ENCODE measurements around the gene SCNM1.
"Not testable (repeated sequence)": the region's sequence is repeated elsewhere in the genome, so short reads cannot be mapped to it uniquely, and the experiment has no call there.

The SCNM1 gene

DNA sequence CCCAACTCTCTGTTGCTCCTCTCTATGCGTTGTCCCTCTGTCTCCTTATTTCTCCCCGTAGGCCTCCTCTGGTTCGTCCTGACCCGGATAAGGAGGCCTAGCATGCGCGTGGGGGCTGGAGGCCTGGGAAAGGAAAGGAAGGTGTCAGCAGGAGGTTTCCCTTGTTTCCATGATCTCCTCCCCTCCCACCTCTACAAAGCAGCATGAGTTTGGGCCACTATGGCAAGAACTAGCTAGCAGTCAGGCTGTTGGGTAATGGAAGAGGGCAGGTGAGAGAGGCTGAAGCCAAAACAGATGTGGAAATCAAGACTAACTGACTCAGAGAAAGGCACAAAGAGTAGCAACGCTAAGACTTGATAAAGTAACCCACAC, 18.8 kb upstream of the SCNM1 start:
- DNase-seq: no peak

DNA sequence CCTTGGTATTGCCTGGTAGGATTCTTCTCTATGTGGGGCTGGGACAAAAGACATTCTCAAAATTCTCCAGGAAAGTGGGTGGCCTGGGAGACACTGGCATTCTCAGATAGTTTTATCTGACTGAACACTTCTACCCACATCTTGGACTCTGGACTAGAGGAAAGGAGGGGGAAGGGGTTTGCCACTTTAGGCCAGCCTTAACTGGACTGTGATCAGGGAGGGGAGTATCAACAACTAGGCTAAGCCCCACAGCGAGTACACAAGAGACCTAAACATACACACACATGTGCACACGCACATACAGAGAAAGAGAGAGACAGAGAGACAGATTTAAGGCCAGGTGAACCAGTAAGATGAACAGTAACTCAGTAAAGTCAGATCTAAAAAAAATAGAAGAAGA, 18.3 kb upstream of the SCNM1 start:
- DNase-seq: no peak

DNA sequence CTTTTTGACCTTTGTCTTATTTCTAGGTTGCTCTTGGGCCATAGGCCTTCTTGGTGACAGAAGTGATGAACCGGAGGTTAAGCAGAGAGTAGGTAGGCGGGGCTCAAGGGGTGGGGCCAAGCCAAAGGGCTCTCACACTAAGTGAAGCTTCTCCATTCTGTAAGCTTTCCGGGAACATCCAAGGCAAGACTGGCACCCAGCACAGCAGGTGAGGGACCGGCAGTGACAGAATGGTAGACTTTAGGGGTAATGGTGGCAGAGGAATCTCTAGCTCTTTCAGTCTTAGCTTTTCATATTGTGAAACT, 9.5 kb upstream of the SCNM1 start, which contains the start of gene TNFAIP8L2:
Gene TNFAIP8L2 (plus strand): TSS at position 135 of the 305 bp plus-strand sequence. CDS start 2,049 bp downstream, outside the sequence.
- DNase-seq: peak; percentile 93

DNA sequence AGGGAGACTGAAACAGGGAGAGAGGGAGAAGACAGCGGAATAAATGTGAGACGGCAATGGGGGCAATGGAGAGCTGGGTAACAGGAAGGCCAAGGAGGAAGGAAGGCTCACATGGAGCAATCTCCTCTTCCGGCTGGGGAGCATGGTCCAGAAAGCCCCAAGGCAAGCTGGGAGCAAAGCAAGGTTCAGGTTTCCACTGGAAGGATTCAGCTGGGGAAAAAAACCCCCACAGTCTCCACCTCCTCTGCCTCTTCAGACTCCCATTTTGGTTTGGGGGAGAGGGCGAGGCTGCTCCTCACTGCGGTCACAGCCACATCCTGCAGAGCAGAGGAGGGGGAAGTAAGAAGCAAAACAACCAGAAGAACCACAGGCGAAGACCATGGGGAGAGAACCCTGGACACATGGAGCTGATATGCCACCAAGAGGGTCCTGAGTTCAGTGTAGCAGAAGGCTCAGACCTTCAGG, 8.8 kb upstream of the SCNM1 start:
- peak; percentile 79 for DNase-seq

DNA sequence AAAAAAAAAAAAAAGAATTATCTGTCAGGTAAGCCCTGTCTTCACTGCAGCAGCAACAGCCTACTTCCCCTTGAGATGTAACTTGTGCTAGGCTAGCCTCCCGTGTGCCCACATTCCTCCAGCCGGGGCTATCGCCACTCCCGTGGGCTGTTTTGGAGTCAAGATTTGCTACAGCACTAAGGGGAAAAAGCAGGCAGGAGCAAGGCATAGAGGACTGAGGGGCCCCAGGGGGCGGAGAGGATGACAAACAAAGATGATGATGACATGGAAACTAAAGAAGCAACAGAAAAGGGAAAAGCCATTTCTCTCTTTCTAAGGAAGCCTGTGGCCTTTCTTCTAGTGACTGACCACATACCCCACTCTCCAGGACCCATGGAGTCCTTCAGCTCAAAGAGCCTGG, 7.6 kb upstream of the SCNM1 start:
- peak; percentile 73 for DNase-seq

DNA sequence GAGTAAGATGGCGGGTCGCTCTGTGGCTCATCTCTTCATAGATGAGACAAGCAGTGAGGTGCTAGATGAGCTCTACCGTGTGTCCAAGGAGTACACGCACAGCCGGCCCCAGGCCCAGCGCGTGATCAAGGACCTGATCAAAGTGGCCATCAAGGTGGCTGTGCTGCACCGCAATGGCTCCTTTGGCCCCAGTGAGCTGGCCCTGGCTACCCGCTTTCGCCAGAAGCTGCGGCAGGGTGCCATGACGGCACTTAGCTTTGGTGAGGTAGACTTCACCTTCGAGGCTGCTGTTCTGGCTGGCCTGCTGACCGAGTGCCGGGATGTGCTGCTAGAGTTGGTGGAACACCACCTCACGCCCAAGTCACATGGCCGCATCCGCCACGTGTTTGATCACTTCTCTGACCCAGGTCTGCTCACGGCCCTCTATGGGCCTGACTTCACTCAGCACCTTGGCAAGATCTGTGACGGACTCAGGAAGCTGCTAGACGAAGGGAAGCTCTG, 7.1 kb upstream of the SCNM1 start:
- peak; percentile 31 for DNase-seq

DNA sequence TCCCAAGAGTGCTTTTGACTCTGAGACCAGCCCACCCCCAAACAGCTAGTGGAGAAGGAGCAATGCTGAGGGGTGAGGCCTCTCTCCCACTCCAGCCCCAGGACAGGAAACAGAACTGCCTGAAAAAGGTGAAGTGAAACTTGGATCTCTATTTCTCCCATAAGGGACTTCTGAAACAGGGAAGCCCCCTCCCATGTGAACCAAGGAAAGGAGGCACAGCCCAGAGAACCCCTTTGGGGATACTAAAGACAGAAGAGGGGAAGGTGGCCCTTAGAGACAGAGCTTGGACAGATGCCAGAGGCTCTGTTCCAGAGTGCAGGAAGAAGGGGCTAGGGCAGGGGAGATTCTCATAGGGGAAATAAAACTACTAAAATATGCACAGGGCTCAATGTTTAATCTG, 6.6 kb upstream of the SCNM1 start:
- no peak for DNase-seq

DNA sequence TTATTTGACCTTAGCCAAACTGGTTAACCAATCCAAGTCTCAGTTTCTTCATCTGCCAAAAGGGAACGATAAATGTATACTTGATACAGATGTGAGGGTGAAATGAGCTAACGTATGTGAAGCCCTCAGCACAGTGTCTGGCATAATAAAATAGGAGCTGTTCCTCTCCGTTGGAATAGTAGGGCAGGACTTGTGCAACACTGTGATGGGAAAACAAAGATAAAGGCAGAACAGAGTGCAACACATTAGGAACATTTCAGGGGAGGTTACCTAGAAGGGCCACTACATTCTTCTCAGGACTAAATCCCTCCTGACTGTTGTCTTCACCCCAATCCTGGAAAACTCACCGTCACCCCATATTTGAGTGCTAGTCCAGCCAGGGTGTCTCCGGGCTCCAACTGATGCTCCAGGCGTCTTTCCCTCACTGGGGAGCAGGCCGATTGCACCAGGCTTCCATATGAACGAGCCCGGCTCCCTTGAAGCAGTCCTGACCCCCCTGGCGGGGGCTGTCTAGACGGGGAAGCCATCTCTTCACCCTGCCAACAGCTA, 1.1 kb upstream of the SCNM1 start:
- DNase-seq: no peak

DNA sequence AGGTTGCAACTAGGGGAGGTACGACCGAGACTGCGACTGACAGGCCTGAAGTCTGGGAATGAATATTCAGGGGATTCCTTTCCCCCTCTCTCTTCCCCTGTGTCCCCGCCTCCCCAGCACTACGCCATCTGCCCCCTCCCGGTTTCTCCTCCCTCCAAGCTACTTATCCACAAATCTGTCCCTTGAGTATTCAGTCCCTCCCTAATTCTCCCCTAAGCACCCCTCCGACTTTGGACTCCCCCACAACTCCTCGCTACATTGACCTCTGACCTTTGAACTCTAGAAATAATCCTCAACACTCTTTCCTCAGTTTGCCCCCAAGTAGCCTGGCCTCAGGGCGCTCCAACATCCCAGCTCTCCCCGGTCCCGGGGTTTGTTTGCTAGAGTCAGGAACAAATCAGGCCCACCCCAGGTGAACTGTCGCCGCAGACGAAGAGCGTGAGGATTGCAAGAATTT, 635 bp upstream of the SCNM1 start:
- DNase-seq: no peak

DNA sequence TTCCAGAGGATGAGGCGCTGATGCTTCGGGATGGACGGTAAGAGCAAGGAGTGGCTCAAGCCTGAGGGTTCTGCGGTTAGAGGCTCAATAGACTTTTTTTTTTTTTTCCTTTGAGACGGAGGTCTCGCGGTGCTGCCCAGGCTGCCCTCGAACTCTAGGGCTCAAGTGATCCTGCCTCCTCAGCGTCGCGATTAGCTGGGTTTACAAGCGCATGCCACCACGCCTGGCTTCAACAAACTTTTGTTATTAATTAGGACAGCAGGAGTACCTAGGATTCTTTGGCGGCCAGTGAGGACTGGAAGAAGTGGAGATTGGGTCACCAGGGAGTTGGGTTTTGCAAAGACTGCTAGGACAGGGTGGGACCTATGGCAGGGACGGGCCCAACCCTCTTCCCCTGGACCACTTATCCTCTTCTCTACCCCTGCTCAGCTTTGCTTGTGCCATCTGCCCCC, 587 bp downstream of the SCNM1 start:
- no peak for DNase-seq

DNA sequence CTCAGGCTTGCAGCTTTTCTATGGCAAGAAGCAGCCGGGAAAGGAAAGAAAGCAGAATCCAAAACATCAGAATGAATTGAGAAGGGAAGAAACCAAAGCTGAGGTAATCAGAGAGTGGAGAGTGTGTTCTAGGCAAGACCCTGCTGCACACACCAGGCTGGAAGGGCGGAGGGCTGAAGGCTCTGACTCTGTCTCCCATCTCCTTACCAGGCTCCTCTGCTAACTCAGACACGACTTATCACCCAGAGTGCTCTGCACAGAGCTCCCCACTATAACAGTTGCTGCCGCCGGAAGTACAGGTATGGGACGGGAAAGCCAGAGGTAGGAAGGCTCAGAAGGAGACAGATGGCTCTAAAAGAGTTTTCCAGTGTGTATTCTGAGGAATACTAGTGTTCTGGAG, 1.2 kb downstream of the SCNM1 start:
- DNase-seq: no peak

DNA sequence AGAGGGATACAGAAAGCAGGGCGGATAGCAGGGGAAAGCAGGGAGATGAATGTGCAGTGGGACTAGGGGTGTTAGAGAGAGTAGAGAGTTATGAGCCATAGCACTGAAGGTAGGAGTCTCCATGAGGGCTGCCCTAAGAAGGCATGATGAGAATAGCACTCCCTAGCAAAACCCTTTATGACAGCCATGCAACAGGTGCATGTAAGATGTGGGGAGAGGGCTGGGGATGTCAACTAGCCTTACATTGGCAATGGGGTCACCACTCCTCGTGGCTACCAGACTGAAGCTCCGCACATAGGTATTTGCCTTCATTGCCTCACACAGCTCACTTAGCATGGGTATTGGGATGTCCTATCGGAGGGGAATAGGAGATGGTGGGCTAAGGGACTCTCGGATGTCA, 5.2 kb downstream of the SCNM1 start:
- no peak for DNase-seq

DNA sequence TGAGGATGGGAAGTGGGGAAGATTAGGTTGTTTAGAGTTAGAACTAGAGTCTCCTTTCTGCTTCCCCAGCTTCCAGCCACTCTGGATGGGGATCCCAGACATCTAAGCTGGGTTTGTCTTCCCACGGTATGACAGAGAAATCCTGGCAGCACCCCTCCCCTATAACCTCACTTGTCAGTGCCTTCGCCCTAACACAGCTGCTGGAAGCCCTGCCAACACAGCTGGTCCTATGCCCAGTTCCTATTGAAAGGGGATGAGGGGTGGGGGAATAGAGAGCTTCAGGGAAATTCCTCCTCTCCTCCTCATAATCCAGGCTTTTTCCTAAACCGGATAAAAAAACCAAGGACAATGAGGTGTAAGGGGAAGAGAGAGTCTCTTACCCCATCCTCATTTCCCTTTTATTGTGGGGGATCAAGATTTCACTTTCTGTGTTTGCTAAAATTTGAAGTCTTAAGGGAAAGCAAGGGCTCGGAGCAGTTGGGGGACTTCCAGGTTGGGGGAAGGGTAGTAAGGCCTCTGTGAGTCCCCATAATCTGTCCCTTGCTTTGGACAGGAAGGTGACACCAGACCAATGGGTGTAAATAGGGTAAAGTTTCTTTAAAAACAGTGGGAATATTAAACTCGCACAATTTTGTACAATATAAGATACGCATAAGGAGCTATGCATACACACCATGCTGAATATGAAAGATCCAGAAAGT, 9.2 kb downstream of the SCNM1 start:
- DNase-seq: no peak

DNA sequence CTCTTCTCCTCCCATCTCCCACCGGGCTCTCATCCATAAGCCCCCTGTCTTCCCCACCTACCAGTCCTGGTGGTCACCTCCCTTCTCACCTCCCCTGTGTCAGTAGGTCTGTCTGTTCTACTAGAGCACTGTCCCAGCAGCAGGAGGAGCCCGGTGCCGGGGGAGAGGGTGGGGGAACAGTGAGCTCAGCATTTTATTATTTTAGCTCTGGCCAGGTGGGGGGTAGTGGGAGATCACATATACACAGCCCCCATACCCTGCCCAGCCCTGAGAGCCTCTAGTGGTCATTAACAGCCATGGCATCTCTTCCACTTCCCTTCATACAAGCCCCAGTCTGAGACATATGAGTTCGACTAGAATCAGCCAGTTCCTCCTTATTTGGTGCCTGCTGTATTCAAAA, 9.9 kb downstream of the SCNM1 start, which contains the start of gene TMOD4:
Gene TMOD4 (minus strand): TSS at position 119 of the 400 bp plus-strand sequence. CDS start 1,106 bp downstream, outside the sequence.
- no peak for DNase-seq

DNA sequence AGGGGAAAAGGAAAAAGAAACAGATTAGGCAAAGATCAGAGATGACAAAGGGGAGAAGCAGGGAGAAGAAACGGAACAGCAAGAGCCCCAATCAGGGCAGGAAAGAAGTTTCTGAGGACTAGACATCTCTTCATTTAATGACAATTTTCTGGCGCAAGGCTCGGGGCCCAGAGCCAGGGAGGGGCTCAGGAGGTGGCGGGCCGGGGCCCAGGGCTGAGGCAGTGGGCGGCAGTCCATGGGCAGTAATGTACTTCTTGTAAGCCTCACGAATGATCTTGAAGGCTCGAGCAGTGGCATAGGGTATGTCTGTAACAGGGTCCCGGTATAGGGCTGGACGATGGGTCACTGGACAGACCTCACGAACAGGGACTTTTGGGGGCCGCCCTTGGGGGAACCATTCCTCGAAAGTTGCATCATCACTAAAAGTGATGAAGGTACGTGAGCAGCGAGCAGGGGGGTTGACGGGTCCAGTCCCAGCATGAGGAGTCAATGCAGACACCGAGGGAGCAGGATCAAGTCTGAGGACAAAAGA, 10.6 kb downstream of the SCNM1 start:
- DNase-seq: no peak

DNA sequence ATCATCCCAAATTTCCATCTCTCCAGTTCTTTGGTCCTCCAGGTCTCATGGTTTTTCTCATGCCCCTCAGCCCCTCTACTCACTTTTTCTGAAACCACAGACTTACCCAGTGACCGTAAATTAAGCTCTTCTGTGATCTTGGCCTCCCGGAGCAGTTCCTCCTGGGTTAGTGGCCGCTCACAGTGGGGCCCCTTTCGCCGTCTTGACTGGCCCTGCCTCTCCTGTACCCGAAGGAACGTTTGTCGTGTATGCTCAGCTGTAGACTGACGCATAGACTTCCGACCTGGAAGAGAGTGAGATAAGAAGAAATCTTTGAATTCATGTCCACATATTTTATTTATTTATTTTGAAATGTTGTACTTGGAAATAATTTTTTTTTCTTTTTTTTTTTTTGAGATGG, 18.3 kb downstream of the SCNM1 start:
- no peak for DNase-seq

DNA sequence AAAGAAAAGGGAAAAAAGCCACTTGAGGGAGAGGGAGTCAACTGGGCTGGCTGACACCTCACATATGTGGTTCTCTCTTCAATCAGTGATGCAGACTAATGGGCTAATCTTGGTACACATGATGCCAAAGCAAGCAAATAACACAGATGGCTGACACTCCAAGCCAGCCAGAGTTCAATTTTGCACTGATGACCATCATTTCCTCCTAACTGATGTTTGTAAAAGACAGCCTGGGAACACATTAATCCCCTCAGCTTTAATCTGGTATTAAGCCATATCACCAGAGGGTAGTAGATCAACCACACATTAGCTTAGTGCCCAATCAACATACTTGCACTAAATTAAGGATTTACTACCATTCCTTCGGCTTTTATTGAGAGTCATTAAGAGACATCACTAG, 21.3 kb downstream of the SCNM1 start:
- DNase-seq: no peak

DNA sequence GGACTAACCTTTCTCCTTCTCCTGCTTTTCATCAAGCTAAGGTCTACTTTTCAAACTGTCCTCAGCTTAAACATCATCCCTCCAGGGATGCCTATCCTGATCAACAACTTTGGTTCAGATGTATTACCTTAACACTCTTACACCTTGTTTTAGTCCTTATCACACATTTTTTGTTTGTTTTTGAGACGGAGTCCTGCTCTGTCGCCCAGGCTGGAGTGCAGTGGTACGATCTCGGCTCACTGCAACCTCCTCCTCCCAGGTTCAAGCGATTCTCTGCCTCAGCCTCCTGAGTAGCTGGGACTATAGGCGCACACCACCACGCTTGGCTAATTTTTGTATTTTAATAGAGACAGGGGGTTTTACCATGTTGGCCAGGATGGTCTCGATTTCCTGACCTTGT, 22.7 kb downstream of the SCNM1 start:
- not testable (repeated sequence) for DNase-seq

DNA sequence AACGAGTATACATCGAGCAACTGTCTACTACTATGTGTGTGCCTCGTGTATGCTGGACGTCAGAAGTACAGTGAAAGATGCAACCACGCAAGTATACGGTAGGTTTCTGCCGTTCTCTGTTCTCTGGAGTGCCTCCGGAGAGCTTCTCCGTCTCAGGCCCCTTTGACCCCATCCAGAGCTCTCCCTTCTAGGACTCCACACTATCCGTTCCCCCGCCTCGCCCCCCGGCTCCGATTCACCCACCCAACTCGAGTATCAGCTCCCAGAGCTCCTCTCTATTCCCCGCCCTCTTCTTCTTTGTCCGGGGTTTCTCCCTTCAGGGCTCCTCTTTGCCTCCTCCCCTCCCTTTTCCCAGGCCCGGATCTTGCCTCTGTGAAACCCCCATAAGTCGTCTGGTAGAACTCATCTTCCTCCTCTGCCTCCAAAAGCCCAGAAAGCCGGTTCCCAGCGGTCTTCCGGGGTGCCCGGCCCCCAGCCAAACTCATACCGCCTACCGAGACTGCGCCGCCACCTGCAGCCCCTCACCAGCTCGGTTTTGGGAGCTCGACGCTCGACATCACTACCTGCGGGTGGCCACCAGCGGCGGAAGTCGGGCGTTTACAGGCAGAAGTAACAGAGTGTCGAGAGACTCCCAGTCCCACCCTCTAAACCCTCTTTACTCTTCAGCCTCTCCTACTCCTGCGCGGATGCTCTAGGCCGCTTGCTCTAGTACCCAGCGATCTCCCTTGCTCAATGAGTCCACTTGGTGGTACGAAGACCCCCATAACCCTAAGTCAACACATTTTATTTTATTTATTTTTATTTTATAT, 23.9 kb downstream of the SCNM1 start, which contains the start of gene VPS72:
Gene VPS72 (minus strand): TSS at position 561 of the 809 bp plus-strand sequence. CDS start 76 bp downstream, at position 485.
- peak; percentile 91 for DNase-seq

DNA sequence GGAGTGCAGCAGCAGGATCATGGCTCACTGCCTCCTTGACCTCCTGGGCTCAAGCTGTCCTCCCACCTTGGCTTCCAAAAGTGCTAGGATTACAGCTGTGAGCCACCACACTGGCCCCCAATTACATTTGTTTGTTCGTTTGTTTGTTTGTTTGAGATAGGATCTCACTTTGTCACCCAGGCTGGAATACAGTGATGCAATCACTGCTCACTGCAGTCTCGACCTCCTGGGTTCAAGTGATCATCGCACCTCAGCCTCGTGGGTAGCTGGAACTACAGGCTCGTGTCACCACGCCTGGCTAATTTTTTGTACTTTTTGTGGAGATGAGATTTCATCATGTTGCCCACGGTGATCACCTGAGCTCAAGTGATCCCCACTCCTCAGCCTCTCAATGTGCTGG, 26.1 kb downstream of the SCNM1 start:
- DNase-seq: no peak

DNA sequence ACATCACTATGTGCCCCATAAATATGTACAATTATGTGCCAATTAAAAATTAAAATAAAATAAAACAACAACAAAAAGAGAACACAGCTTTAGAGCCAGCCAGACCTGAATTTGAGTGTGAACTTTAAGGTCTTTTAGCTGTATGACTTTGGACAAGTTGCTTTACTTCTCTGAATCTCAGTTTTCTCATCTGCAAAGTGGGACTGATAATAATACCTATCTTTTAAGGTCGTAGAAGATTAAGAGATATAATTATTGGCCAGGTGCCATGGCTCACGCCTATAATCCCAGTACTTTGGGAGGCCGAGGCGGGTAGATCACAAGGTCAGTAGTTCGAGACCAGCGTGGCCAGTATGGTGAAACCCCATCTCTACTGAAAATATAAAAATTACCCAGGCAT, 27.4 kb downstream of the SCNM1 start:
- no peak for DNase-seq

DNA sequence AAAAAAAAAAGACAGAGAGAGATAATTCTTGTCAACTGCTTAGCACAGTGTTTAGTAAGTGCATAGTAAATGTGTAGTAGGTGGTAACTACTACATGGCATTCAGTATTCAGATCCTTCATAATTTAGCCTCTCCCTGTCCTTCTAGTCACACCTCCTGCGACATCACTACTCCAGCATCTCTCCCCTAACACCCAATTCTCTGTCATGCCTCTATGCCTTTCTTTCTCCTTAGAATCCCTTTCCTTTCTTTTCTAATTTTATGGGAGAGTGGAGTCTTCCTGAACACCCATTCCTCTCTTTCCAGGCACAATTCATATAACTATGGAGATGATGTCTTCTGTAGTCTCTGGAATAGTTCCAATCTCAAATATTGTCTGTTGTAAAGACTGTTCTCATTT, 27.9 kb downstream of the SCNM1 start:
- DNase-seq: no peak

DNA sequence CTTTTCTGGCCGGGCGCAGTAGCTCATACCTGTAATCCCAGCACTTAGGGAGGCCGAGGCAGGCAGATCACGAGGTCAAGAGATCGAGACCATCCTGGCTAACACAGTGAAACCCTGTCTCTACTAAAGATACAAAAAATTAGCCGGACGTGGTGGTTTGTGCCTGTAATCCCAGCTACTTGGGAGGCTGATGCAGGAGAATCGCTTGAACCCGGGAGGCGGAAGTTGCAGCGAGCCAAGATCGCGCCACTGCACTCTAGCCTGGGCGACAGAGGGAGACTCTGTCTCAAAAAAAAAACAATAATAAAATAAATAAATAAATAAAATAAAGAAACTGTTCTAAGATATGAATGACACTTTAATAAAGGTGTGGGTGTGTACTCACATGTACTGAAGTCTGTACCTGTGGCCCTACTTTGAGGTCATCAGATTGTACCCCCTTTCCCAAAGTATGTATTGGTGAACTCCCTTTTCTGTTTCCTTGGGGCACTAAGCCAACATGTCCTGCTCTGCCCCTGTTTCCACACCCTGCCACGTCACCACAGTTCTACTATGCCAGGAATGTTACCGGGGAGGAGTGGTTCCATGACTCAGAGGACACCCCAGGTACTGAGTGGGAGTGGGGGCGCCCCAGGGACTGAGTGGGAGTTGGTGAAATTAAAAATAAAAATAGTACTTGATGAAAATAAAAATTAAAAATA, 29.1 kb downstream of the SCNM1 start:
- DNase-seq: not testable (repeated sequence)

All from stimulated activated CD4-positive, alpha-beta T cell treated with anti-CD3 and anti-CD28 coated beads, Interleukin-15, amount 100 ng/mL, for 24 hours (primary cell).